ENCODE measurements around the gene MAP4K4. TPM values are rescaled to one million over a fixed set of nuclear protein-coding genes. Genes with fewer than 3 reads are reported as not detected.

MAP4K4 gene
- total RNA-seq, 1 experiment from 2014 or later, result 132 TPM

DNA sequence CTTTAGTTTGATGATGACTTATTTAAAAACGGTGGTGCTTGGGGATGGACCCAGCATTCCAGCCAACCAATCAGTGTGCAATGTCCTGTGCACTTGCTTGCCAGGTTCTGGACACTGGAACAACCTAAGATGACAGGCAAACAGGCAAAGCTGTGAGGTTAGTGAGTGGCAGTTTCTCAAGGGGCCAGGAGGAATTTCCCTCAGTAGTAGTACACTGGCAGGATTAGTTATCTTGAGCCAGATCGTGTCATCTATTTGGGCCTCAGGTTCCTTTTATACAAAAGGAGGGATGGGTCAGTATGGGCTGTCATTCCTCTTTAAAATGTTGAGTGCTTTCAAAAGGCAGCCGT is 26.6 kb downstream of the MAP4K4 start:
- no peak overlapping the region for H4K5ac ChIP-seq (ENCODE audit: insufficient read length, low read depth, low read length)

More for the DNA sequence above, 26.6 kb downstream of the MAP4K4 start:
- Histone ChIP-seq H3K9me3 (ENCODE audit: control insufficient read depth, low read depth, low read length) (no peaks in the 10 kb centered on the region), H3K23ac (ENCODE audit: insufficient read length, low read depth, low read length) (no peak overlapping the region), H3K79me2 (ENCODE audit: insufficient read depth, low read length) (peaks cover 40% of the 10 kb centered on the region; the same call in 1 of the 2 replicates), H2BK120ac (ENCODE audit: low read depth, low read length, poor library complexity, severe bottlenecking) (no peak overlapping the region), H3K14ac (ENCODE audit: insufficient read depth, low read length) (no peak overlapping the region), H3K18ac (ENCODE audit: insufficient read length, low read depth, low read length) (no peak overlapping the region), H3K9ac (ENCODE audit: extremely low read depth, insufficient read length, low read length) (no peak overlapping the region), H4K20me1 (ENCODE audit: control insufficient read depth, insufficient read depth, insufficient read length) (no peaks in the 10 kb centered on the region), H3K4ac (ENCODE audit: low read depth, low read length) (no peak overlapping the region), H3T11ph (ENCODE audit: low read length) (no peak overlapping the region), H3K79me1 (ENCODE audit: insufficient read depth, low read depth, low read length, poor library complexity, severe bottlenecking) (peaks cover 15% of the 10 kb centered on the region), H2BK5ac (ENCODE audit: insufficient read length, low read length) (no peak overlapping the region), H2BK20ac (ENCODE audit: low read depth, low read length, poor library complexity, severe bottlenecking) (no peak overlapping the region), H2AFZ (ENCODE audit: low read length) (no peak overlapping the region), H3K4me2 (ENCODE audit: insufficient read depth, insufficient read length, low read length) (no peak overlapping the region), H3K27ac (ENCODE audit: insufficient read length, low read depth, low read length) (no peak overlapping the region), H3K4me1 (ENCODE audit: insufficient read depth, low read length) (peaks cover 6% of the 10 kb centered on the region; the same call in 1 of the 2 replicates), H2BK12ac (ENCODE audit: insufficient read length, low read depth, low read length) (no peak overlapping the region), H4K91ac (ENCODE audit: insufficient read length, low read depth, low read length) (no peak overlapping the region), H2AK5ac (ENCODE audit: insufficient read length, low read length) (no peak overlapping the region), H3K27me3 (ENCODE audit: insufficient read depth, low read length) (no peaks in the 10 kb centered on the region), H3K23me2 (ENCODE audit: insufficient read length, low read depth, low read length, poor library complexity, severe bottlenecking) (no peaks in the 10 kb centered on the region), H3K56ac (ENCODE audit: insufficient read length, low read depth, low read length) (no peak overlapping the region), H4K8ac (replicated peaks; ENCODE audit: insufficient read length, low read depth, low read length) (no peak overlapping the region), H2BK15ac (ENCODE audit: low read depth, low read length) (no peak overlapping the region)
- WGBS (ENCODE audit: extremely low coverage, insufficient read length, low lambda C conversion rate), result no CpG with 5 or more reads among the region's 3 CpGs
- peaks cover 45 to 49% of the 10 kb centered on the region in 2 experiments for H3K4me1 Mint-ChIP-seq
- DNase-seq, result no peak
- H3K27ac Mint-ChIP-seq, result no peak overlapping the region
- no peaks in the 10 kb centered on the region for H3K27me3 Mint-ChIP-seq (ENCODE audit: low read depth)
- H3K9me3 Mint-ChIP-seq, result no peaks in the 10 kb centered on the region
- H3K4me3 Mint-ChIP-seq, result no peak overlapping the region
- H3K36me3 Mint-ChIP-seq (ENCODE audit: insufficient read depth in 1 of 3, low read depth in 3 of 3), result no peaks in the 10 kb centered on the region; a peak in 2 of 7 replicates
- TF ChIP-seq, protein P1, sequence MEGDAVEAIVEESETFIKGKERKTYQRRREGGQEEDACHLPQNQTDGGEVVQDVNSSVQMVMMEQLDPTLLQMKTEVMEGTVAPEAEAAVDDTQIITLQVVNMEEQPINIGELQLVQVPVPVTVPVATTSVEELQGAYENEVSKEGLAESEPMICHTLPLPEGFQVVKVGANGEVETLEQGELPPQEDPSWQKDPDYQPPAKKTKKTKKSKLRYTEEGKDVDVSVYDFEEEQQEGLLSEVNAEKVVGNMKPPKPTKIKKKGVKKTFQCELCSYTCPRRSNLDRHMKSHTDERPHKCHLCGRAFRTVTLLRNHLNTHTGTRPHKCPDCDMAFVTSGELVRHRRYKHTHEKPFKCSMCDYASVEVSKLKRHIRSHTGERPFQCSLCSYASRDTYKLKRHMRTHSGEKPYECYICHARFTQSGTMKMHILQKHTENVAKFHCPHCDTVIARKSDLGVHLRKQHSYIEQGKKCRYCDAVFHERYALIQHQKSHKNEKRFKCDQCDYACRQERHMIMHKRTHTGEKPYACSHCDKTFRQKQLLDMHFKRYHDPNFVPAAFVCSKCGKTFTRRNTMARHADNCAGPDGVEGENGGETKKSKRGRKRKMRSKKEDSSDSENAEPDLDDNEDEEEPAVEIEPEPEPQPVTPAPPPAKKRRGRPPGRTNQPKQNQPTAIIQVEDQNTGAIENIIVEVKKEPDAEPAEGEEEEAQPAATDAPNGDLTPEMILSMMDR (conservative IDR thresholded peaks at IDR 0.05), result no peak

Measured in H9 (cell line).